ENCODE data around the gene EIF3K. TPM values are rescaled to one million over a fixed set of nuclear protein-coding genes. Genes with fewer than 3 reads are reported as not detected.

EIF3K gene
- total RNA-seq, 1 donor from 2014 or later, result 258 TPM

- H3K9me3 Mint-ChIP-seq (ENCODE audit: unreplicated experiment), result no peaks in the 10 kb centered on the region
- TF ChIP-seq CTCF (IDR thresholded peaks at IDR 0.05), result no peak
Observed at GRCh38 chr19:38632476-38633213, 13.7 kb downstream of the EIF3K start.

GRCh38 chr19:38634757-38635482 is 15.9 kb downstream of the EIF3K start:
- peaks cover 22% of the 10 kb centered on the region for H3K36me3 Mint-ChIP-seq (ENCODE audit: unreplicated experiment)
- peak; percentile 93 for DNase-seq (ENCODE audit: extremely low spot score, unreplicated experiment)

More at GRCh38 chr19:38632476-38633213, 13.7 kb downstream of the EIF3K start:
- H3K4me1 Mint-ChIP-seq (ENCODE audit: unreplicated experiment), result peaks cover 7% of the 10 kb centered on the region
- DNase-seq (ENCODE audit: extremely low spot score, unreplicated experiment), result no peak
- no peaks in the 10 kb centered on the region for H3K27me3 Mint-ChIP-seq (ENCODE audit: unreplicated experiment)
- H3K4me3 Mint-ChIP-seq (ENCODE audit: unreplicated experiment), result no peak overlapping the region
- no peak overlapping the region for H3K27ac Mint-ChIP-seq (ENCODE audit: unreplicated experiment)
- peaks cover 27% of the 10 kb centered on the region for H3K36me3 Mint-ChIP-seq (ENCODE audit: unreplicated experiment)

GRCh38 chr19:38635483-38636399 is 16.8 kb downstream of the EIF3K start:
- Mint-ChIP-seq H3K36me3 (ENCODE audit: unreplicated experiment) (peaks cover 22% of the 10 kb centered on the region), H3K9me3 (ENCODE audit: unreplicated experiment) (no peaks in the 10 kb centered on the region), H3K27me3 (ENCODE audit: unreplicated experiment) (no peaks in the 10 kb centered on the region), H3K4me3 (ENCODE audit: unreplicated experiment) (no peak overlapping the region), H3K27ac (ENCODE audit: unreplicated experiment) (no peak overlapping the region), H3K4me1 (ENCODE audit: unreplicated experiment) (peaks cover 7% of the 10 kb centered on the region)
- TF ChIP-seq CTCF (IDR thresholded peaks at IDR 0.05), result no peak
- DNase-seq (ENCODE audit: extremely low spot score, unreplicated experiment), result no peak

More at GRCh38 chr19:38634757-38635482, 15.9 kb downstream of the EIF3K start:
- Mint-ChIP-seq H3K4me3 (ENCODE audit: unreplicated experiment) (no peak overlapping the region), H3K27me3 (ENCODE audit: unreplicated experiment) (no peaks in the 10 kb centered on the region), H3K4me1 (ENCODE audit: unreplicated experiment) (peaks cover 7% of the 10 kb centered on the region), H3K9me3 (ENCODE audit: unreplicated experiment) (no peaks in the 10 kb centered on the region), H3K27ac (ENCODE audit: unreplicated experiment) (peak overlapping the region; percentile 74)
- peak; percentile 97 for TF ChIP-seq CTCF (IDR thresholded peaks at IDR 0.05)

- Mint-ChIP-seq H3K4me1 (ENCODE audit: unreplicated experiment) (peaks cover 9% of the 10 kb centered on the region), H3K4me3 (ENCODE audit: unreplicated experiment) (no peak overlapping the region), H3K27ac (ENCODE audit: unreplicated experiment) (no peak overlapping the region), H3K36me3 (ENCODE audit: unreplicated experiment) (peaks cover 8% of the 10 kb centered on the region), H3K9me3 (ENCODE audit: unreplicated experiment) (no peaks in the 10 kb centered on the region), H3K27me3 (ENCODE audit: unreplicated experiment) (no peaks in the 10 kb centered on the region)
- no peak for DNase-seq (ENCODE audit: extremely low spot score, unreplicated experiment)
- TF ChIP-seq CTCF (IDR thresholded peaks at IDR 0.05), result no peak
Observed at GRCh38 chr19:38638461-38638860, 19.5 kb downstream of the EIF3K start.

Data from osteocyte (in vitro differentiated cells).